OCI-LY3 (cell line): Measurements from ENCODE around the gene DUSP7.

Experiments used
- H2AFZ ChIP-seq: fragments of 200-600, 300-600 bp; shearing (Covaris generic); 2 replicates; pipeline ENCODE4 v1.6.0; 2014; ENCODE audit warnings: antibody characterized with exemption, low read depth, low read length
- H3K27ac ChIP-seq: fragments of 200-600, 300-600 bp; sonication (generic); 2 replicates; pipeline ENCODE4 v1.5.1; 2014; ENCODE audit warnings: mild to moderate bottlenecking, low read length, moderate library complexity, mixed read lengths
- H3K27me3 ChIP-seq: fragments of 200-600, 300-600 bp; sonication (generic); 2 replicates; pipeline ENCODE4 v1.6.1; 2014; ENCODE audit warnings: low read depth, low read length, mixed read lengths
- H3K36me3 ChIP-seq: fragments of 200-600, 300-600 bp; sonication (generic); replicated peaks from 2 replicates; pipeline ENCODE3; 2014; ENCODE audit warnings: low read depth, low read length, mixed read lengths
- H3K4me1 ChIP-seq: fragments of 300-600, 200-600 bp; sonication (generic); 2 replicates; pipeline ENCODE4 v1.6.1; 2014; ENCODE audit warnings: low read length, mixed read lengths
- H3K4me2 ChIP-seq: fragments of 200-600, 300-600 bp; sonication (generic); 2 replicates; pipeline ENCODE4 v1.6.1; 2014; ENCODE audit warnings: low read length, mixed read lengths
- H3K4me3 ChIP-seq: fragments of 300-600, 200-600 bp; sonication (generic); 2 replicates; pipeline ENCODE4 v1.5.1; 2014; ENCODE audit warnings: antibody characterized with exemption, mild to moderate bottlenecking, low read length, moderate library complexity
- H3K79me2 ChIP-seq: fragments of 300-600, 200-600 bp; shearing (Covaris generic); 2 replicates; pipeline ENCODE4 v1.6.1; 2014; ENCODE audit warnings: mild to moderate bottlenecking, low read length, mixed read lengths
- H3K9ac ChIP-seq: fragments of 300-600, 200-600 bp; shearing (Covaris generic); 2 replicates; pipeline ENCODE4 v1.6.0; 2014; ENCODE audit warnings: mild to moderate bottlenecking, low read length, moderate library complexity
- H3K9me3 ChIP-seq: fragments of 200-600, 300-600 bp; shearing (Covaris generic); 2 replicates; pipeline ENCODE4 v1.6.1; 2014; ENCODE audit warnings: low read length, mixed read lengths; ENCODE audit not compliant: insufficient read depth
- H4K20me1 ChIP-seq: fragments of 200-600, 300-600 bp; sonication (generic); 2 replicates; pipeline ENCODE4 v1.6.1; 2016; ENCODE audit warnings: low read length, mixed read lengths; ENCODE audit not compliant: insufficient read depth
- CTCF ChIP-seq: fragments of 200-600, 300-600 bp; sonication (generic); IDR thresholded peaks from 2 replicates; pipeline ENCODE4 v1.5.1; 2014; ENCODE audit warnings: antibody characterized with exemption, low read length, low read depth
- EZH2phosphoT487 ChIP-seq: fragments of 200-600 bp; shearing (Covaris generic); IDR thresholded peaks from 2 replicates; pipeline ENCODE4 v1.6.1; 2018; ENCODE audit warnings: antibody characterized with exemption, mixed run types, low read depth

The DUSP7 gene

GRCh38 chr3:52052831-52053306 is 3.5 kb downstream of the DUSP7 start:
- Histone ChIP-seq H2AFZ (no peak overlapping the region), H3K9ac (no peak overlapping the region), H3K36me3 (peaks cover 27% of the 10 kb centered on the region), H3K4me3 (no peak overlapping the region), H3K9me3 (no peaks in the 10 kb centered on the region), H3K4me2 (no peak overlapping the region), H4K20me1 (no peaks in the 10 kb centered on the region; the same call in 1 of the 2 replicates), H3K79me2 (peaks cover 8% of the 10 kb centered on the region; the same call in 1 of the 2 replicates), H3K27me3 (no peaks in the 10 kb centered on the region), H3K27ac (no peak overlapping the region), H3K4me1 (peaks cover 18% of the 10 kb centered on the region)
- TF ChIP-seq EZH2phosphoT487 (no peak), CTCF (no peak; the same call in 1 of the 2 replicates)

GRCh38 chr3:52051444-52051843 is 4.9 kb downstream of the DUSP7 start:
- H2AFZ ChIP-seq = no peak overlapping the region
- TF ChIP-seq EZH2phosphoT487 (no peak), CTCF (no peak)
- no peaks in the 10 kb centered on the region for H3K9me3 ChIP-seq
- peaks cover 8% of the 10 kb centered on the region; the same call in 1 of the 2 replicates for H3K79me2 ChIP-seq
- H3K4me1 ChIP-seq = peaks cover 14% of the 10 kb centered on the region
- peaks cover 27% of the 10 kb centered on the region for H3K36me3 ChIP-seq
- H3K9ac ChIP-seq = no peak overlapping the region
- no peak overlapping the region for H3K27ac ChIP-seq
- H3K4me3 ChIP-seq = no peak overlapping the region
- no peak overlapping the region for H3K4me2 ChIP-seq
- H4K20me1 ChIP-seq = no peaks in the 10 kb centered on the region; the same call in 1 of the 2 replicates
- no peaks in the 10 kb centered on the region for H3K27me3 ChIP-seq

DNA sequence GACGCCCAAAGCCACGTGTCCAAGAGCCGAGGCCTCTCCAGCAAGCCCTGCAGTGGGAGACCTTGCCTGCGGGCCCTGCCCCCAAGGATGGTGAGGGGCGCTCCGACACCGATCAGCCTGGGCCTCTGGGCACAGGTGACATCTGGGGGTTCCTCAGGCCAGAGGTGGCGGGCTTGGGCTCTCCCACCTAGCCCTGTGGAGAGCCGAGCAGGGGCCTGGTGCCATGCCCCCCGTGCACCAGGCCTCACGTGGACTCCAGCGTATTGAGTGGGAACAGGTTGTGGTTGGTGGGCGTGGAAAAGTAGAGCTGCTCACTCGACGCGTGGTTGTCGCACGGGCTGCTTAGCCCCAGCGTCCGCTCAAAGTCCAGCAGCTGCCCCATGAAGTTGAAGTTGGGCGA is 5.8 kb downstream of the DUSP7 start:
- Histone ChIP-seq H2AFZ (no peak overlapping the region), H4K20me1 (no peaks in the 10 kb centered on the region; the same call in 1 of the 2 replicates), H3K4me3 (no peak overlapping the region), H3K27ac (no peak overlapping the region), H3K4me2 (no peak overlapping the region), H3K9me3 (no peaks in the 10 kb centered on the region), H3K36me3 (peaks cover 27% of the 10 kb centered on the region), H3K79me2 (peaks cover 5% of the 10 kb centered on the region; the same call in 1 of the 2 replicates), H3K9ac (no peak overlapping the region), H3K27me3 (no peaks in the 10 kb centered on the region), H3K4me1 (peaks cover 14% of the 10 kb centered on the region)
- TF ChIP-seq CTCF (no peak), EZH2phosphoT487 (no peak)

- Histone ChIP-seq H4K20me1 (no peaks in the 10 kb centered on the region; the same call in 1 of the 2 replicates), H3K79me2 (no peaks in the 10 kb centered on the region), H3K9ac (no peak overlapping the region), H3K27ac (no peak overlapping the region), H3K36me3 (peaks cover 27% of the 10 kb centered on the region), H3K4me3 (no peak overlapping the region), H3K4me1 (peaks cover 10% of the 10 kb centered on the region), H3K4me2 (no peak overlapping the region), H3K27me3 (no peaks in the 10 kb centered on the region), H2AFZ (no peak overlapping the region), H3K9me3 (no peaks in the 10 kb centered on the region)
- TF ChIP-seq EZH2phosphoT487 (no peak), CTCF (no peak)
Observed at GRCh38 chr3:52049503-52049902, 6.9 kb downstream of the DUSP7 start.
